ENCODE data around the gene AKAP8L. TPM values are rescaled to one million over a fixed set of nuclear protein-coding genes. Genes with fewer than 3 reads are reported as not detected.
"Not testable (repeated sequence)": the region's sequence is repeated elsewhere in the genome, so short reads cannot be mapped to it uniquely, and the experiment has no call there.

AKAP8L gene
- polyA plus RNA-seq, 1 of the 3 experiments (the other 2 are of a cell fraction): 44.7 TPM

- TF ChIP-seq REST (IDR thresholded peaks at IDR 0.05; ENCODE audit: low read depth, low read length): no peak
- no peak for TF ChIP-seq RCOR1 (IDR thresholded peaks at IDR 0.05; ENCODE audit: low read length)
Observed at GRCh38 chr19:15397236-15397635, 21.6 kb downstream of the AKAP8L start (continued).

- H3K4me1 ChIP-seq (ENCODE audit: control insufficient read depth in 1 of 2, insufficient read depth in 2 of 2, low read depth in 1 of 2, low read length in 1 of 2): no peaks in the 10 kb centered on the region
- no peaks in the 10 kb centered on the region for H3K27me3 ChIP-seq (ENCODE audit: insufficient read depth)
- no peaks in the 10 kb centered on the region for H3K9me3 ChIP-seq
- ChIA-PET CTCF (no interaction called here), POLR2A (no interaction called here)
- no peaks in the 10 kb centered on the region for H3K9me2 ChIP-seq
- no peak overlapping the region for H3K4me3 ChIP-seq (ENCODE audit: low read depth in 2 of 2, low read length in 1 of 2)
- no peak overlapping the region for H3K4me2 ChIP-seq
- TF ChIP-seq TAF1 (IDR thresholded peaks at IDR 0.05; ENCODE audit: borderline replicate concordance, low read depth, low read length): no peak
- no peak for TF ChIP-seq SMC3 (IDR thresholded peaks at IDR 0.05; ENCODE audit: low read depth, low read length)
- TF ChIP-seq RFX5 (IDR thresholded peaks at IDR 0.05; ENCODE audit: low read length): no peak
- TF ChIP-seq FOSL2 (IDR thresholded peaks at IDR 0.05; ENCODE audit: borderline replicate concordance, low read depth): no peak
- no peak for TF ChIP-seq YY1 (IDR thresholded peaks at IDR 0.05; ENCODE audit: low read depth)
- no peak for TF ChIP-seq NFIC (IDR thresholded peaks at IDR 0.05; ENCODE audit: borderline replicate concordance)
- no peak for TF ChIP-seq IRF3 (IDR thresholded peaks at IDR 0.05; ENCODE audit: low read depth, low read length)
- TF ChIP-seq CHD2 (IDR thresholded peaks at IDR 0.05; ENCODE audit: low read length, partially characterized antibody): no peak
- no peak for TF ChIP-seq ELF1 (IDR thresholded peaks at IDR 0.05)
- no peak for TF ChIP-seq SIN3A (IDR thresholded peaks at IDR 0.05; ENCODE audit: borderline replicate concordance, low read depth, low read length)
- TF ChIP-seq FOXJ3 (CRISPR knock-in tag; IDR thresholded peaks at IDR 0.05): no peak
- no peak for TF ChIP-seq USF1 (IDR thresholded peaks at IDR 0.05; ENCODE audit: borderline replicate concordance, low read depth)
- no peak for TF ChIP-seq GABPA (IDR thresholded peaks at IDR 0.05; ENCODE audit: low read depth)
- no peak for TF ChIP-seq REST (IDR thresholded peaks at IDR 0.05; ENCODE audit: low read depth, low read length)
- no peak for TF ChIP-seq EZH2phosphoT487 (IDR thresholded peaks at IDR 0.05; ENCODE audit: borderline replicate concordance, low read depth)
- 95% methylated on average over 3 of the region's 3 CpGs for WGBS (ENCODE audit: low lambda C conversion rate)
- peaks cover 7% of the 10 kb centered on the region for H4K20me1 ChIP-seq (ENCODE audit: insufficient read depth)
- no peak overlapping the region for H3K27ac ChIP-seq (ENCODE audit: low read depth in 2 of 2, low read length in 1 of 2)
- H3K79me2 ChIP-seq (ENCODE audit: insufficient read depth): peaks cover 25% of the 10 kb centered on the region
- no peak overlapping the region for H3K9ac ChIP-seq
- peaks cover 10% of the 10 kb centered on the region for H3F3A ChIP-seq (replicated peaks; ENCODE audit: insufficient read depth)
- no peak for DNase-seq
- no peak overlapping the region for H2AFZ ChIP-seq (ENCODE audit: low read depth)
- peaks cover 33 to 53% of the 10 kb centered on the region in 2 experiments for H3K36me3 ChIP-seq (replicated peaks in 1 of 2; ENCODE audit: control insufficient read depth in 1 of 2, insufficient read depth in 2 of 2, low read length in 1 of 2)
Observed at GRCh38 chr19:15396436-15396835, 22.4 kb downstream of the AKAP8L start.

- H3K9ac ChIP-seq; H3K4me3 ChIP-seq (ENCODE audit: low read depth in 2 of 2, low read length in 1 of 2); H3K9me3 ChIP-seq; H3K27me3 ChIP-seq (ENCODE audit: insufficient read depth); H3K4me1 ChIP-seq (ENCODE audit: control insufficient read depth in 1 of 2, insufficient read depth in 2 of 2, low read depth in 1 of 2, low read length in 1 of 2); H4K20me1 ChIP-seq (ENCODE audit: insufficient read depth); CTCF ChIA-PET; DNase-seq; H3K27ac ChIP-seq (ENCODE audit: low read depth in 2 of 2, low read length in 1 of 2); H3K4me2 ChIP-seq; H3K9me2 ChIP-seq; POLR2A ChIA-PET; H2AFZ ChIP-seq (ENCODE audit: low read depth): not testable (repeated sequence)
- peaks cover 31% of the 10 kb centered on the region for H3K79me2 ChIP-seq (ENCODE audit: insufficient read depth)
- peaks cover 41 to 45% of the 10 kb centered on the region in 2 experiments for H3K36me3 ChIP-seq (replicated peaks in 1 of 2; ENCODE audit: control insufficient read depth in 1 of 2, insufficient read depth in 2 of 2, low read length in 1 of 2)
- peaks cover 11% of the 10 kb centered on the region for H3F3A ChIP-seq (replicated peaks; ENCODE audit: insufficient read depth)
- WGBS (ENCODE audit: low lambda C conversion rate): 90% methylated on average over 17 of the region's 17 CpGs
Observed at GRCh38 chr19:15395251-15395650, 23.5 kb downstream of the AKAP8L start.

All from SK-N-SH (cell line).